NCI-H82 (cell line): ENCODE results near the gene RPL28.
"Not testable (repeated sequence)": the region's sequence is repeated elsewhere in the genome, so short reads cannot be mapped to it uniquely, and the experiment has no call there.

Experiments used
- DNase-seq: peaks from one replicate; lab custom pipeline; 2025; lab: John Stamatoyannopoulos, UW

RPL28 gene

DNA sequence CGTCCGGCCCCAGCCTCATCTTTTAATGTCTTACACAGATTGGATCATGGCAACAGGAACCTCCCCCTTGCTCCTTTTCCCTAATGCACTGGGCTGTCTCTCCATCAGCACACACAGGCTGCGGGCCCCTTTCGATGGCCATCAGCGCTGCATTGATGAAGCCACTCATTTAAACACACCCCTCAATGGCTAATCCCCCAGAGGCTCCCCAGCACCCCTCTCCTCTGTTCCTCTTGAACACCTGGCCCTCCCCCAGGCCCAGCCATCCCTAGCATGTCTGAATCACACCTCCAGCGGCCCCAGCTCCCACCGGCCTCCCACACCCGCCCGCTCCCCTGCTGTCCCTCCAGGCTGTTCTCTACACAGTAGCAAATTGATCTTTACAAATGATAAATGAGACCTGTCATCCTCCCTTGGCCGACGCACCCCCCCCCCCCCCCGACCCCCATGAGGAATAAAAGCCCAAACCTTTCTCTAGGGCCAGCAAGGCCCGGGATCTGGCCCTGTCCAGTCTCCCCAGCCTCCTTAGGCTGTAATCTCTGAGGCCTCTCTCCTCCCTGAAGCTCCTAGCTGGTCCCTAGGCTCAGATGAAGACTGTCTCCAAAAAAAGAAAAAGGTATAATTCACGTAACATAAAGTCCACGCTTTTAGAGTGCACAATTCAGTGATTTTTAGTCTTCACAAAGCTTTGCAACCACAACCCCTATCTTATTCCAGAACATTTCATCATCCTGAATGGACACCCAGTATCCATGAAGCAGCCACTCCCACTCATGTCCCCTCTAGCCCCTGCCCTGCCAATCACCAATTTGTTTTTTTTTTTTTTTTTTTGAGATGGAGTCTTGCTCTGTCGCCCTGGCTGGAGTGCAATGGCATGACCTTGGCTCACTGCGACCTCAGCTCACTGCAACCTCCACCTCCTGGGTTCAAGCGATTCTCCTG is 7.4 kb downstream of the RPL28 start:
- peak; percentile 52 for DNase-seq

DNA sequence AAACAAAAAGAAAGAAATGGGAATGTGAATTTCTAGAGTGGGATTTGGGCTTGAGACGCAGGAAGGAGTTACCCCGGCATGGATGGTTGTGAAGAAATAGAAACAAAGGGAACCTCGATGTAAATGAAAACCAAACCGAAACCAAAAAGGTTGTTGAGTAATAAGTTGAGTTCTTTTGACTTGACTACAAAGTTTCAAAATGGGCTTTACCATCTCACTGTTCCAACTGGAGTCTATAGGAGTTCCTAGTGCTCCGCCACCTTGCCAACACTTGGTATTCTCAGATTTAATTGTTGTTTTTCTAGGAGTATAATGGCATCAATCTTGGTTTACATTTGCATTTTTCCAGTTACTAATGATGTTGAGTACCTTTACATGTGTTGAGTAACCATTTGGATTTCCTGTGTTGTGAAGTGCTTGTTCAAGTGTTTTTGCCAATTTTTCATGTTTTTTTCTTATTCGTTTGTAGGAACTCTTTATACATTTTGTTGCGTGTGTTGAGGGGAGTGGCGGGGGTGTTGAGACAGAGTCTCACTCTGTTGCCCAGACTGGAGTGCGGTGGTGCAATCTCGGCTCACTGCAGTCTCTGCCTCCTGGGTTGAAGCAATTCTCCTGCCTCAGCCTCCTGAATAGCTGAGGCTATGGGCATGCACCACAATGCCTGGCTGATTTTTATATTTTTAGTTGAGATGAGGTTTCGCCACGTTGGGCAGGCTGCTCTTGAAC is 12.6 kb downstream of the RPL28 start:
- no peak for DNase-seq

DNA sequence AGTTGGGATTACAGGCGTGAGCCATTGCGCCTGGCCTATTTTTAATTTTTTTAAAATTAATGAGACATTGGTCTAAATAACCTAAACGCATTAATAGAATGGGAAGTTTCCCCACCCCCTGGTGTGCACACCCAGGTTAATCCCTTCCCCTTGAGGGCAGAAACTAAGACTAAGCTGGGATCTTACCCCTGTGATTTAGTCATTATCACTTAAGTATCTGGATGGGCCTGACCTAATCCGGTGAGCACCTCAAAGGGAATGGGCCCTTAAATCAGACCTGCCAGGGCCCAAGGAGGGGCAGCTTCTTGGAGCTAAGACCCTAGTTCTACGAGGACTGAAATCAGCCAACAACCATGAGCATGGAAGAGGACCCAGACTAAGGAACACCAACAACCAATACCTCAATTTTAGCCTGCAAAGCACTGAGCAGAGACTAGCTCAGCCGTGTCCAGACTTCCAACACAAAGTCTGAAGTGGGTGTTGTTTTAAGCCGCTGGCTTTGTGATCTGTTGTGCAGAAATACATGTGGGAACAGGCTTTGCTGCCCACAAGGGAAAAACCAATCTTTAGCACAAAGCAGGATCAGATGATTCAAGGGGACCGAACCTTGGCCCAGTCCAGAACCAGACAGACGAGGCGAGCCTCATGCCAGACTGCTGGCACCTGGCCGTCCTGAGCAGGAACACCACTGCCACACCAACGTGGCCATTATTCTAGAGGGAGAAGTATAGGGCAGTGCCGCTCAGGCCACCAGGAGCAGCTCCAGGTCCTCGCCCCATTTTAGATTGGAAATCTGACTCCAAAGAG is 14.8 kb downstream of the RPL28 start:
- DNase-seq = peak; percentile 89

DNA sequence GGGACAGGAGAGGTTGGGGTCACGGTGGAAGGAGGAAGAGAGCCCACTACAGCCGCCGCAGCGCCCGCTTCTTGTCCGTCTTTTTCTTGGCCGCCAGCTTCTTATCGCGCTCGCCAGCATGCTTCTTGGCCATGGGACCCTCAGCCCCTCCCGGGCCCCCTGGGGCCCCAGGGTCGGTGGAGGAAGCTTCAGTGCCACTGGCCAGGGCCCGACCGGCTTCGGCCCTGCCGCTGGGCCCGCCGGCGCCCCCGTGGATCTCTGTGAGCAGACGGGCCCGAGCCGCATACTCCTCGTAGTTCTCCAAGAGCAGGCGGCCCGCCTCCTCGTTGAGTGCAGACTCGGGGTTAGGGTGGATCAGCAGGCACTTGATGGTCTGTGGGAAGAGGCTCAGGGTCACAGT is 15.7 kb downstream of the RPL28 start:
- not testable (repeated sequence) for DNase-seq

DNA sequence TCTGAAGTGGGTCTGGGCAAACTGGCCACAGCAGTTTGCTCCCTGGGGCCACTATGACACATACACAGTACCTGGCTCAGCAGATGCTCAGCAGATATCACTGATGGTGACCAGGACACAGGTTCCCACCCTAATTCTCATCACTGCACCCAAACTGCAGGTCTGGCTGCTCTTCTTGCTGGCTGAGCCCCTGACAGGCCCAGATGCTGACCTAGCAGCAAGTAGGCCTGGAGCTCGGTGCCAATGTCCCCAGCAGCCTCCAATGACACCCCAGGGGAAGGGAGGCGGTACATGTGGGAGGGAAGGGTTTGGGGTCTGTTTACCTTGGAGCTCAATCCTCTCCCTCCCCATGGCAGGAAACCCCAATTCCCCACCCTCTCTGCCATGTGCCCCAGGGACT is 16.8 kb downstream of the RPL28 start:
- no peak for DNase-seq

DNA sequence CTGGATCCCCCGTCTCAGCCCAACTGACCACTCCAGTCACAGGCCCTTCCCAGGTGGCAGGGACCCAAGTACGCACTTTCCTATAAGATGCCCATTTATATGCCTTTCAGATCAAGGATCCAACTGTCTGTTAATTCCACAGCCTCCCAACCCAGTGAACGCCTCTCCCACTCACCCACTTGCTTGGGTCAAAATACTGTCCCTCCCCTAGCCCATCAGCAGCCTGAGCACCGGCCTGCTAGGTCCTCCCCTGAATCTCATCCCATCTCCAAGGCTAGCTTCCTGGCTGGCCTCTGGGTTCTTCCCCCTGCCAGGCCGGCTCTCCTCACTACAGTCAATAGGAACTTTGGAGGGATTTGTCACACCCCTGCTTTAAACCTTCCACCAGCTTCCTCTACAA is 19.9 kb downstream of the RPL28 start:
- no peak for DNase-seq

DNA sequence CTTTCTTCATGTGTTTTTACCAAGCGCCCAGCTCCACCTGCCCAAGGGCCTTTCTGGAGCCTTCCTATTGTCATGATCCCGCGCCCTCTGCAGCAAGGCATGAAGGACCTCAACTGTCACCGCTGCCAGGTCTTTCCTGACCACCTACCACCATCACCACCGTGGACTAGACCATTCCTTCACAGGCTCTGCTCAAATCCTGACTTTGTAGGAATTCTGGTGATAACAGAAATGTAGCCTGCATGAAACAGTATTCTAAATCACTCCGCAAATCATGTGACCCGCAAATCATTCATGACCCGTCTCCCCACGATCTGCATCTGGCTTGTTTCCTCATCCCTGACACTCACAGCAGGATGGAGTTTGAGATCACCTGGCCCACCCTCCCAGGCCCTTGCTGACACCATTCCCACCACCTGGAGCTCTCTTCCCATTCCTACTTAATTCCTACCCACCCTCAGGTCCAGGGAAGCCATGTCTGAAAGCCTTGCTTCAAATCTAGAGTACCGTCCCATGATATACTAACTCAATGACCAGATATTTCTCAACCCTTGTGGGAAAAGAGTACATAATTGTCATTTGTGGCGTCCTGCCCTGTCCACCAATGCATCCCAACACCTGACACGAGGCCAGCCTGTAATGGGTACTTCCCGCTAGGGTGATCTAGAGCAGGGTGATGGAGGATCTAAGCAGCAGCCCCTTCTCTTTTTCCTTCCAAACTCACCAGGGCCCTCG is 20.5 kb downstream of the RPL28 start:
- DNase-seq = no peak

DNA sequence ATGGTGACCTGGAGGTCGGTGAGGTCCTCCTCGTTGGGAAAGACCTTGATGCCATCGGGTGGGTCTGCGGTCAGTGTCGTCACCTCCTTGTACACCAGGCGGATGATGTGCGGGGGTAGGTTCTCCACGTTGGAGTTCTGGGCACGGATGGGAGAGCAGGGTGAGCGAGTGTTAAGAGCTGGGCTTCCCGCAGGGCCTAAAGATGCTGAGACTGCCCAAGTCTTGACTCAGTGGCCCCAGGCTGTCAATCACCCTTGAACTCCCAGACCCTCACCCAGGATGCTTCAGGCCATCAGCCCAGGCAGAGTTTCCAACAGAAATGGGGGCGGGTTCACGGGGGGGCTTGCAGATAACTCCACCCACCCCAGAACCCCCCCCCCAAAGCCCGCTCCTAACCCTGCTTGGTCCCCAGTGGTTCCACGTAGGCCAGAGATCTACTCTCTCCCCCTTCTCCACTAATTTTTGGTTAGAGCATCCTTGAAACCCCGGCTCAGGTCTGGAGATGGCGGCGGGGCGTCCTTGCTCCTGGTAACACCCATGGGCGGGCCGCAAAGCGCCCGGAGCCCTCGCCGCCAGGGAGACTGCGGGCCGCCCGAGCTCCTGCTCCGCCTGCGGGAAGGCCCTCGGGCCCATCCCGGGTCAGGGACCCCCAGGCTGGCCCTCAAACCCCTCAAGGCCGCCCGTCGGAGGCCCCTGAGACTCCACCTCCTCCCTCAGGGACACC is 21.3 kb downstream of the RPL28 start:
- DNase-seq = peak; percentile 41

DNA sequence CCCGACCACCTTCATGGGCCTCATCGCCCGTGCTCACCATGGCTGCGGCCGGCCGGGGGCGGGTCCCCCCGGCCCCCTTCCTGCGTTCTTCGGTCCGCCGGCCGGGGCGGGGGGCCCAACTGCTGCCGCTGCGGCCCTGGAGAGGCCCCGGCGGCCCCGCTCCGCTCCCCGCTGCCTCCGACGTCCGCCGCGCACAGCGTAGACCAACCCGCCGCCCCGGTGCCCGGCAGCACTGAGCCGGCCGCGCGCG is 21.7 kb downstream of the RPL28 start, which contains the start of gene UBE2S:
Gene UBE2S (minus strand): TSS at position 239 of the 250 bp plus-strand sequence. CDS start 199 bp downstream, at position 40.
- DNase-seq = not testable (repeated sequence)

DNA sequence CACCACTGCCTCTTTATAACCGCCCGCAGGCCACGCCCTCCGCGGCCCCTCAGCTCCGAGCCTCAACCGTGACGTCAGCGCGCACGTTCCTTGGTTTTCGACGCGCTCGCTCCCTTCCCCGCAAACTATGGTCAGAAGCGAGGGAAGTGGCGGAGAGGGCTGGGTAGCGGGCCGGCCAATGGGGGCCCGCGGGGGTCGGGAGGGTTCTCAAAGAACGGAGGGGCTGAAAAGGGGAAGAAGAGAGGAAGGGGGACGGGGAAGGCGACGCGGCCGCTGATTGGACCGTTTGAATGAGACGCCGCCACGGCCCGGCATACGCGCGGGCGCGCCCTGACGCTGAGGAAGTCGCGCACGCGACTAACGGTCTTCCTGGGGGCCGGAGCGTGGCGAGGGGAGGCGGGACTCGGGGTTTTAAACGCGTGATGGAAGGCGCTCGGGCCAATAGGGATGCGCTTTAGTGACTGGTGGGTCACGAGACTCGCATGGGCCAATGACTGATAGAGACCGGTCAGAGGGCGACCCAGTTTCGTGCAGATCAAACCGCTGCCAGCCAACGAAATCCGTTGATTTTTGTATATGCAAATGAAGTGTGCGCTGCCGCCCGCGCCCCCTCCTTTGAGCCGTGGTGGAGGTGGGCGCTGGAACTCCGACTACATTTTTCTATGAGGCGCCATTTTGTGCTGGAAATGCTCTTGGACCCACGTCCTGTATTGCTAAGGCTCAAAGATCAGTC is 22.2 kb downstream of the RPL28 start:
- peak; percentile 100 for DNase-seq

DNA sequence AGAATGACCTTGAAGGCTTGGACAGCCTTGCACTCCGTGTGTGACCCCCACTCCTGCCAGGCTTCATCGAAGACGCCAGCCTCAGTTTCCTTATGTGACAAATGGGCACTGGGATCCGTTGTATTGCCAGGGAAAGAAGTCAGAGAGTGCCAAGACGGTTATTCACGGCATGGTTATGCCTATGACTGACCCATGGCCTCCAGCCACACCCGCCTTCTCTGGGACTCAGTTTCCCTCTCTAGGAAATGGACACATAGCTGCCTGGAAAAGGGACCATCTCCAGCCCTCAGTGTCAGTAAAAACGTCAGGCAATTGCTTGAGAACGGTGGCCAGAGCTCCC is 22.8 kb downstream of the RPL28 start:
- no peak for DNase-seq

DNA sequence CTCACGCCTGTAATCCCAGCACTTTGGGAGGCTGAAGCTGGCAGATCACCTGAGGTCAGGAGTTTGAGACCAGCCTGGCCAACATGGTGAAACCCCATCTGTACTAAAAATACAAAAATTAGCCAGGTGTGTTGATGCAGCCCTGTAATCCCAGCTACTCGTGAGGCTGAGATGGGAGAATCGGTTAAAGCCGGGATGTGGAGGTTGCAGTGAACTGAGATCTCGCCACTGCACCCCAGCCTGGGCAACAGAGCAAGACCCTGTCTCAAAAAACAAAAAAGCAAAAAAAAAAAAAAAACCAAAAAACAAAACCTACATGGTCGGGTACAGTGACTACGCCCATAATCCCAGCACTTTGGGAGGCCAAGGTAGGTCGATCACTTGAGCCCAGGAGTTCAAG is 23.4 kb downstream of the RPL28 start:
- not testable (repeated sequence) for DNase-seq

DNA sequence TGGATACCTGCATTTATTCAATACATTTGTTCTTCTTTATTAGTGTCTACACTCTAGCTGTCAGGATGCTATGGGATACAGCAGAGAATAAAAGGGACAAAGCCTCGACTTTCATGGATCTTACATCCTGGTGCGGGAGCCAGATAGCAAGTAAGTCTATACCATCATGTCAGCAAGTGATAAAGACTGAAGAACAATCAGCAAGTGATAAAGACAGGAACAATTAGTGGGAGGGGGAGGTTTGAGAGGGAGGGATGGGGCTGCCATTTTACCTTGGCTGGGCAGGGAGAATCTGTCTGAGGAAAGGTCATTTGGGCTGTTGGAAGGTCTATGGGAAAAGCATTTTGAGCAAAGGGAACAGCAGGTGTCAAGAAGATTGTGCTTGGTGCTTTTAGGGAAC is 24.4 kb downstream of the RPL28 start:
- no peak for DNase-seq

DNA sequence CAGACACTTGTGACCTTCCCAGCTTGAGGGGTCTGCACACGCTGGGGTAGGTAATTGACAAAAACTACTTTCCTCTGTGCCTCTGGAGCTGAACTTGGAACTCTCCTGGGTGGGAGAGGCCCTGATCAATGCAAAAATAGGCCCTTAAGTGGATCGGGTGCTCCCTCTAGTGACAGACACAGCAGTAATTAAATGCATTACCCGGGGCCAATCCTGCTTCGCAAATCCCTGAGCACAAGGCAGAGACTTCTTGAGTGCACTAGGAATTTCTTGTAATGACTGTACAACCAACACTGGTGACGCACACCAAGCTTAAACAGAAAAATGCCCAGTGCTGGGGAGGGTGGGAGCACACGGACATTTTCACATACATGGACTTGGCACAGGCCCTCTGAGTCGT is 32.5 kb downstream of the RPL28 start:
- DNase-seq = peak; percentile 90

DNA sequence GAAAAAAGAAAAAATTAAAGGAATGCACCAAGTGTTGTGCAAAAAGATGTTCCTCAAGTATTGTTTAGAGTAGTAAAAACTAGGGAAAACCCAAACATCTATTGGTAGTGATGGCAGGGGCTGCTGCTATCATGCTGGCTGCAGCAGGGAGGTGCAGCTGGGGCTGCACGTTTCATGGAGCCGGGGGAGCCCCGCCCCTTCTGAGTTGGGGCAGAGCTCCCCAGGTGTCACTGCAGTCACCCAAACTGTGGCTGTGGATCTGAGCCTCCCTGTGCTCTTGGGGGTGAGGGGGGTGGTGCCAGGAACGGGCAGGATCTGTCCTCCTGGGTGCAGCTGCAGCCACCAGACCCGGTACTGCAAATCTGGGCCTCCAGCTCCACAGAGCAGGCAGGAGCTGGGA is 33.4 kb downstream of the RPL28 start:
- DNase-seq = no peak

DNA sequence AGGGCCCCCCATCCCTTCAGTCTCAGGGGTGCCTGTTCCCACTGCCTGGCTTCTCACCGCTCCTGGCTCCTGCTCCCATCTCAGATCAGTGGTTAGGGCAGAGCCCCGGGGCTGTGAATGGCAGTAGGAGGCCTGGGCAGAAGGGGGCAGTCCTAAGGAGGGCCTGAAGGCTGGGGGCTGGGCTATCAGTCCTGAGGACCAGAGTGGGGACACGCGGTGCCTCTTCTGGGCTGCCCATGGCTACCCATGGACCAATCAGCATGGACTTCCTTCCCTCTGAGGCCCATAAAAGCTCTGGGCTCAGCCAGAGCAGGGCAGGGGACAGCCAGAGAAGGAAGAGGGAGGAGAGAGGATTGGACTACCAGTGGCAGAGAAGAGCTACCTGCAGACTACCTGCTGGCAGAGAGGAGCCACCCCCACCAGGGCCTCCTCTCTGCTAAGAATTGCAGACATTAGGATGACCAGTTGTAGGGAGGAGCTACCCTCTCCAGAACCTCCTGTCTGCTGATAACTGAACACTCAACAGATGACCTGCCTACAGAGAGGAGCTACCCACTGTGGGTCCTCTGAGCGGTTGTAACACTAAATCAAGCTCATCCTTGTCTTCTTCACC is 34.0 kb downstream of the RPL28 start:
- no peak for DNase-seq

DNA sequence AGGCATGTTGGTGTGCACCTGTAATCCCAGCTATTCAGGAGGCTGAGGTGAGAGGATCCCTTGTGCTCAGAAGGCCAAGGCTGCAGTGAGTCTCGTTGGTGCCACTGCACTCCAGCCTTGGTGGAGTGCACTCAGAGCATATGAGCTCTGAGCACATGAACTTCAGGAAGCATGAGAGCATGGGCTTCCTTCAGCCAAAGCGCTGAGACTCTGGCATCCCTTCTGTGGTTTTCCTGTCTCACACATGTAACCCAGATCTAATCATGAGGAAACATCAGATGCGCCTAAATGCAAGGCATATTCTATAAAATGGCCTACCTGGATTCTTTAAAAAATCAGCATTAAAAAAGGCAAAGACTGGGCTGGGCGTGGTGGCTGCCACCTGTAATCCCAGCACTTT is 35.5 kb downstream of the RPL28 start:
- not testable (repeated sequence) for DNase-seq

DNA sequence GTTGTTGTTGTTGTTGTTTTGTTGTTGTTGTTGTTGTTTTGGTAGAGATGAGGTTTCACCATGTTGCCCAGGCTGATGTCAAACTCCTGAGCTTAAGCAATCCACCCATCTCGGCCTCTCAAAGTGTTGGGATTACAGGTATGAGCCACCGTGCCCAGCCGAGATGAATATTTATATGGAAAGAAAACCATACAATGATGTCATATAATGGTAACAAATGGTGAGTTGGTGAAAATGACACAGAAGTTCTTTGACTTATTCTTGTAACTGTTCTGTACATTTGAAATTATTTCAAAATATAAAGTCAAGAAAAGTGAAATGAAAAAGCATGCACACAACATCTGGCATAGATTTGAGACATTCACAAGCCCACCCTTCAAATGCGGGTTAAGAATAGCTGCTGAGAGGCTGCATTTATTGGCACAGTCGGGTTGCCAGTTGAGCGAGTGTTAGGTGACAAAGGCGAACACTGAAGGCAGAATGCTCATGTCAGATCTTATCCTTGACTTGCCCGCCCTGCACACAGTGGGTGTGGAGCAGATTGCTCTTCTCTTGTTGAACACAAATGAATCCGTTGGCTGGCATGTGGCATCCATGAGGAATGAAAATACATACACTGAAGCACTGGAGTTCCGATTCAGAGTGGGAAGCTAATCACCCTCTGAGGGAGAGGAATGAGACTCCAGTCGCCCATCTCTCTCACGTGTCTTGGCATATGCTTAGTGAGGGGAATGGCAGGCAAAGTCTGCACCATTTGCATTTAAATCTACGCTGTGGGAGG is 37.7 kb downstream of the RPL28 start:
- no peak for DNase-seq

DNA sequence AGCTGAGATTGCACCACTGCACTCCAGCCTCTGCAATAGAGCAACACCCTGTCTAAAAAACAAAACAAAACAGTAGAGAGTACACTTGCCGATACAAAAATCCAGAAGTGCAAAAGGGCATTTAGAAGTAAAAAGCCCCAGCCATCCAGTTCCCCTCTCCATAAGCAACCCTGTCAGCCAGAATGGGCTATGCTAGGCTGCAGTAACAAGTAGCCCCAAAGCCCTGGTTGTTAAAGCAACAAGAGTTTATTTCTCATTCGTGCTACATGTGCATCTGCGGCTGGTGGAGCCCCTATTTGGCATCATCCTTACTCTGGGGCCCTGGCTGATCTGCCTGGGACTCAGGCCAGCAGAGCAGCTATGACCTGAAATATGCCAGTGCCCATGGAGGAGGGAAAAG is 38.8 kb downstream of the RPL28 start:
- no peak for DNase-seq
